DMS79 (cell line): ENCODE measurements around the gene SLC9A8.

Experiments used
- DNase-seq: peaks from one replicate; lab custom pipeline; 2025; lab: John Stamatoyannopoulos, UW

SLC9A8 gene

DNA sequence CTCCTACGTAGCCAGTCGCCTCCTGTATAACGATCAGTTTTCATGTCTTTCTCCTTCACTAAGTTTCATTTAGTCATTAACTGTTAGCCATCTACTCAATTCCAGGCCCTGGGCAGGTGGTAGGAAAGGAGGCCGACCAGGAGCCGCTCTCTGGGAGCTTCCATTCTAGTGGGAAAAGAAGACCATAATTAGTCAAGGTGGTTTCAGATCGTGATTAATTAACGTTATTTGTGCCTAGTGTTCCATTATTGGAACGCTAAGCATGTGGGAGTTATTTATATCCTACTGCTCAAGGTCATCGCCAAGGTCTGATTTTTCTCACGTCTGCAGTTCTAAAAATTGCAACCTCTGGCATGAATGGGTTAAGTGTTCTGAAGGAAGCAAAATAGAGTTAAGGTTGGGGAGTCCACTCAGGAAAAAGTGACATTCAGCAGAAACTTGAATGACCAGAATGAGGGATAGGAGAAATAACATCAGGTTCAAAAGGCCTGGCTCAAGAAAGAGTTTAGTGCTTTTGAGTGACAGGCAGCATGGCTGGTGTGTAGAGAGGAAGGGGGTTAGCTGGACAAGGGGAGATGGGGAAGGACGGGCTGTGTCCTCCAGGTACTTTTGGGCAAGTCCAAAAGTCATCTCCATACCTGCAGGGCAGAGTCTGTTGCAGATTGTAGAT, 812 bp downstream of the SLC9A8 start:
- no peak for DNase-seq

DNA sequence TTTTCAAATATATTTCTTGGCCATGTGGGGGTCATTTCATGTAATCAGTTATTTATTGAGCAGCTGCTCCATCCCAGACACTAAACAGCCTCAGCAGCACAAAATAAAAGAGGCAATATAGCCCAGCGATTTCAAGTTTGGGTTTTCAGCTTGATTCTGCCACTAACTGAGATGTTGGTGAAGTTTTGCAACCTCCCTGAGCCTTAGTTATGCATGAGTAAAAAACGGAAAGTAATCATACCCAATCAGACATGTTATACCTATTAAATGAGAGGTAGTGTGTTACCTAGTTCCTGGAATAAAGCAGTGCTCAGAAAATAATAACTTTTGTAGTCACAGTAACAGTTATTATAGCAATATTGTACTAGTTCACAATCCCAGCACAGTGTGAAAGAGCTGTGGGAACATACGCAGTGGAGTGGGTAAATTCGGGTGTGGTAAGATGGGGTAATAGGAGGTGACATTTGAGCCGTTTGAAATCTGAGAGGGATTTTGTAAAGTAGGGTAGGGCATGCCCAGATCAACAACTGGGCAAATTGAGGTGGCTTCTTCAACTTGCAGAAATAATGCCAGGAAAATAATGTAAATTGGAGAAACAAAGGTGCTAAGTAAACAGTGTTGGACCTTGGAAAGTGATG, 1.5 kb downstream of the SLC9A8 start:
- no peak for DNase-seq

DNA sequence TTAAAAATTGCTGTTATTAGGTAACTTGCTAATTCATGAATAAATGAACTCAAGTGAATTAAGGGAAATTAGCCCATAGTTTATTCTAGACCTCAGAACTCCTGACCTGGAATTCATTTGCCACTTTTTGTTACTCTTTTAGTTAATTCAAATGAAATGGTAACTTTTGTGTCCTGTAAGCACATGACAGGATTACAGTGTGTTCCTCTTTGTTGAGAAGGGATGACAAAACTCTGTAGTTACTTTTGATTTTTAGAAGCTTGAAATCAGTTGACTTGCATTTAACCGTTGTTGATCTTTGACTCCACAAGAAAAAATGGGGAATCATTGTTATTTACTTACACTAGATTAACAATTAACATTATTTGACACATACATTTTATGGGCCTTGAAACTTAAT, 6.2 kb downstream of the SLC9A8 start:
- DNase-seq, result no peak

DNA sequence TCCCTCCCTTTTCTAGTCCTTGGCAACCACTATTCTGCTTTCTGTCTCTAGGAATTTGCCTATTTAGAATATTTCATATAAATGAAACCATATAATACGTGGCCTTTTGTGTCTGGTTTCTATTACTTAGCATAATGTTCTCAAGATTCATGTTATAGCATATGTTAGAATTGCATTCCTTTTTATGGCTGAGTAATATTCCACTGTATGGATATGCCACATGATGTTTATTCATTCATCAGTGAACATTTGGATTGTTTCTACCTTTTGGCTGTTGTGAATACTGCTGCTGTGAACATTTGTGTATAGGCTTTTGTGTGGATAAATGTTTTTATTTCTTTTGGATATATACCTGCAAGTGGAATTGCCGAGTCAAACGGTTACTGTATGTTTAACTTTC, 7.1 kb downstream of the SLC9A8 start:
- DNase-seq, result no peak

DNA sequence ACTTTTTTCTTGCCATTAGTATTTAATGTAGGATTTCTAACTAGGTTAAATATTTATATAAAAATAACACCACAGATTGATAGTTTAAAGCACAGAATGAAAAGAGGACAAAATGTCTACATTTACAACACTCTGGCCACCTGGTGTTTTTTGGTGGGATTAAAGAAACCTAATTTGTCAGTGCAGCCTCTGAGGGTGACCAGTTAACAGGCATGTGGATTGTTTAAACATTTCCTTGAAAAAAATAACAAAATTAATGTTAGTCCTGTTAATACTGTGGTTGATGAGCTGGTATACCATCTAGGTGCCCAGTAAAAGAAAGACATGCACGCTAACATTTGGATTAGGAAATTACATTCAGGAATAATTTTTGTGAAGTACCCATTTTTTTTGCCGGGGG, 8.8 kb downstream of the SLC9A8 start:
- no peak for DNase-seq

DNA sequence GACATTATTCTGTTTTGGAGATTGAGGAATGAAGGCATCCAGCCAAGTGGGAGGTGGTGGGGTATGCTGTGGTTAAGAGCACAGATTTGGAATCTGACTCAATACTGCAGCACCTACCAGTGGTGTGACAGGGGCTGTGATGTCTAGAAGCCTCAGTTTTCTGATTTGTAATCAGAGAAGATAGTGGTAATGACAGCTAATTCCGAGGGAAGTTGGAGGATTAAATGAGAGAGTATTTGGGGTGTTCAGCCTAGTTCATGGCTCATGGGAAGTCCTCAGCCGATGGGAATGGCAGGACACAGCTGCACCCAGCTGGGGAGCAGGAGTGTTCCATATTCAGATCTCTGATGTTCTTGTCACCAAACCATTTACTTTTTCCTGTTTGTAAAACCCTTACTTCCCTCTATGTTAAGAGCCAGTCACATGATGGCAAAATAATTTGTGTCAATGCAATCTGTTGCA, 9.3 kb downstream of the SLC9A8 start:
- no peak for DNase-seq

DNA sequence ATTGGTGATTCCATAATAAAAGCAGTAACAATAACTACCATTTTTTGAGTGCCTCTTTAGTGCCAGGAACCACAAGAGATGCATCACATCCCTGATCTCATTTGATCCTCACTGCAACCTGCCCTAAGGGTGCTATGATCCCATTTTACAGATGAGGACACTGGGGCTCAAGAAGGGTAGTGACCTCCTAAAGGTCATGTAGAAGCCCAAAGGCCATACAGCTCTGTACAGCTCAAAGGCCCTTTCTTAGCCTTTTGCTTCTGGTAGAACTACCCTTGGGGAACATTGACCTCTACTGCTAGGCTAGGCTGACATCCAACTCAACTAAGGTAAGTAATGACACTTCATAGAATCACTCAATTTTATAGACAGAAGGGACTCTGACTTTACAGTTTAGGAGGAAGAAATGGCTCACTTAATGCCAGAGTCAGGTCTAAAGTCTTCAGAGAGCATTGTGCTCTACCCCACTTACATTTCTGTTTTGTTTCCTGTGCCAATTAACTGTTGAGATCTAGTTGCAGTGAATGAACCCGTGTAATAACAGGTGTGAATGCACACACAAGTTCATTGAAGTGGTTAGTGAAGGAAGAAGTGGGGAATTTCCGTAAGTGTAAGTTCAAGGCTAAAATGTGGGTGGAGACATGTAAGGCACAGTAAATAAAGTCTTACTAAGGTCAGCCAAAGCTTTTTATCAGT, 10.7 kb downstream of the SLC9A8 start:
- DNase-seq, result no peak

DNA sequence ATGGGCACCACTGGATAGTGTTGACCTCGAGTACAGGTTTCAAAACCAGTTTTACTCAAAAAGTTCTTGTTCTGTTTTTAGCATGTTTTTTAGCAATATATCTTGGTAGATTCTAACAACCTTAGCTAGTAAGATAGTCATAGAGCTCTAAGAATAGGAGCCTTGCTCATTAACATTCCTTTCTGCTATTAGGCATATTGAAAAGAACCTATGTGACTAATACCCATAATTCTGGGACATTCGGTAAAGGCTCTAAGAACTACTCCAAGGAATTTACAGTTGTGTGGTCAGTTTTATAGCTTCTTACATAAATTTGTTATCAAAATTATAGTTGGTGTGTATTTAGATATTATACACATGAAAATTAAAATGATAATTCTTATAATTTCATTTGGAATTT, 11.6 kb downstream of the SLC9A8 start:
- no peak for DNase-seq

DNA sequence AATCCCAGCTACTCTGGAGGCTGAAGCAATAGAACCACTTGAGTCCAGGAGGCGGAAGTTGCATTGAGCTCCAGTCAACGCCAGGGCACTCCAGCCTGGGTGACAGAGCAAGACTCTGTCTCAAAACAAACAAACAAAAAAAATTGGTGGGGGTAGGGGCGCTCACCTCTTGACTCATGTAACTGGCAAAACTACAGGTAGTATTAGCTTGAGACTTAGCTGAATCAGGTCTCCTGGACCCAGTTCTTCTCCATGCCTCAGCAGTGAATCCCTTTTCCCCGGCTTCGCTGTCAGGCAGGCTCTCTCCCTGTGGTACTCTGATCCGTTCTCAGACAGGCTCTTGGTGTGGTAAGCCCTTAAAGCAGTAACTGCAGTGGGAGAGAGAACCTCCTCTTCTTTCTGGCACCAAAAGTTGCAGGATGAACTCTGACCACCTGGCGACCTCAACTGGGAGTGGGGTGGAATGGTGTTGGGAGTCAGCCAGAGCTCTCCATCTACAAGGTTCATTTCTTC, 12.9 kb downstream of the SLC9A8 start:
- peak; percentile 43 for DNase-seq

DNA sequence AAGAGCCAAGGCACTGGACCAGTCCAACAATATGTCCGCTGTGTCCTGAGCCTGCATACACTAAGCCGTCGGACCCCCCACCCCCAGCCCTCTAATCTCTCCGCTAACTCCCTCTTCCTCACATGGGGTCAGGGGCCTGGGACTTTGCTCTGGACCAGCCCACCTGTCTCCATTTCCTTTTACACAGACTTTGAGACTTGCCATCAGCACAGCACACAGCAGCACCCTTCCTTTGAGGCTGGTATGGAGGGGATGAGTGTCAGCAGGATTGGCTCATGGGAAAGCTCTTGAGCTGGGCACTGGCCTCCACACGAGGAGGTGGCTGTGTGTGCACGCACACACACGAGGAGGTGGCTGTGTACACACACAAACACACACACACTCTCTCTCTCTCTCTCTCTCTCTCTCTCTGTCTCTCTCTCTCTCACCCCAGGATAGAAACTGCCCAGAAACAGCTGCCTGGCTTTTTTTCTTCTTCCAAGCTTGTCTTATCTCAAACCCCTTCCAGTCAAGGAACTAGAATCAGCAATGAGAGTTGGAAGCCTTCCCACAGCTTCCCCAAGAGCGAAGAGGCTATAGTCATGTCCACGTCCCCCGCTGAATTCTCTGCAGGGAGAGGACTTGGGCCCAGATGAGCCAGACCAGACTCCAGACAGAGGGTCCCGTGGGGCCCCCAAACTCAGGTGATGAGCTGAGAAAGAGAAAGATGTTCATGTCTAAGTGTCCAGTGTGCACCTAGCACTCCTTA, 18.6 kb downstream of the SLC9A8 start:
- no peak for DNase-seq

DNA sequence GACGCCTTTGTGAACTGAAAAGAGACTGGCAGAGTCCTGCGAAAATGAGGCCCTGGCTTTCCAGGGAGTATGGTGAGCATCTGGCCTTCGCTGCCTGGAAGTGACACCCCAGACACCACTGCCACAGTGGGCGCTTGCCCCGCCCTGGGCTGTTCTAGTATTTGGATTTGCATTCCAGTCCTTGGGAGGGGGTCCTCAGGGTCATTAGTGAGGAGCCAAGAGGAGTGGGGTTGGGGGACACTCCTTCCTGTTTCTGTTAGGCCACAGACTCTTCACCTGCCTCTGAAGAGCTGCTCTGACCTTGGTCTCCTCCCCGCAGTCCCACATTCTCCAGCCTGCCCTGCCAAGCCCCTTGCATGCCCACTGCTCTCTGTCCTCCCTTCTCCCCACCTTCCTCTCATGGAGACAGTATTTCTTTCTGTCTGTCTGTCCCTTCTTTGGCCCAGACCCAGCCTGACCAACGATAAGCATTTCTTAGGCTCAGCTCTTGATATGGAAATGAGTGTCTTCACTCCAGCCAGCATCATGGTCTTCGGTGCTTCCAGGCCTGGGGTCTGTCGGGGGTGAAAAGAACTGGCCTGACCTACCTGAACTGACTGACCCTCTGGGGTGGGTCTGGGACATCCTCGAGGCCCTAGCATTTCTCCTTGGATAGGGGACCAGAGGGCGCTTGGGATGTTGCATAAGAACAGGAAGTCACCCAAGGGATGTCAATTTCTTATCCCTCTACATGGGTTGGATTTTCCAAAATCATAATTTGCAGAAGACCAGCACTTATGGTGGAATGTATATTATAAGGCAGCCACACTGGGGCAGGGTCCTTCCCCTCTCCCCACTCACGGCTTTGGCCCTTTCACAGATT, 19.4 kb downstream of the SLC9A8 start:
- DNase-seq, result no peak

DNA sequence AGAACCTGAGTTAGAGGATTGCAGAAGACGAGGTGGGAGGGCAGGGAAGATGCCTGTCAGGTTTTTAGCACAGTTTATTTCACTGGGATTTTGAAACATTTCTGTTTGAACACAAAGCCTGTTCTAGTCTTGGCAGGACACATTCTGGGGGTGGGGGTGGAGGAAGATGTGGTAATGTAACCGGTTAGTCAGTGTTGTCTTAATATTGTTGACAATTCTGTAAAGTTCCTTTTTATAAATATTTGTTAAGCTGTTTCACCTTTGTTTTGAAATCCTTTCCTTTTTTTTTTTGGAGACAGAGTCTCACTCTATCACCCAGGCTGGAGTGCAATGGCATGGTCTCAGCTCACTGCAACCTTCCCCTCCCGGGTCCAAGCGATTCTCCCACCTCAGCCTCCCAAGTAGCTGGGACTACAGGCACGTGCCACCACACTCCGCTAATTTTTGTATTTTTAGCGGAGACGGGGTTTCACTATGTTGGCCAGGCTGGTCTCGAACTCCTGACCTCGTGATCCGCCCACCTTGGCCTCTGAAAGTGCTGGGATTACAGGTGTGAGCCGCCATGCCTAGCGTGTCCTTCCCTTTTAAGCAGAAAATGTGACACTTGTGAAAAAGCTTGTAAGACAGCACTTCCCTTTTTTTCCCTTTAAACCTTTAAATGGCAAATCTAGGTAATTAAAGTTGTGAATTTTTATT, 20.2 kb downstream of the SLC9A8 start:
- DNase-seq, result no peak

DNA sequence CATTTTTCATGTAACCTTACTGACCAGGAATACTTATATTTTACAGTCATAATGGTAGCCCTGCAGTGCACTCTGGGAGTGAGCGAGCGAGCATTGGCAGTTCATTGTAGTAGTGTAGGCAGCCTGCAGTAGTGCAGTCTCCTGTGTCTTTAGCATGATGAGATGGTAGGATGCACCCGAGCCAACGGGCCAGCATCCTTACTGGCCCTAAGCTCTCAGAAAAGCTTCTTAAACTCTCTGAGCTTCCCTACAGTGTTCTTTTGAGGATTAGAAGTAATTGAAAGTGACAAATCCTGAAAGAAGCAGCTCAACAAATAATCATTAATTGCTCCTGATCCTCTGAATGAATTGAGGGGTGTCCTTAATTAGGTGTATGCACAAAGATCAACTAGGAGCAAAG, 20.9 kb downstream of the SLC9A8 start:
- no peak for DNase-seq

DNA sequence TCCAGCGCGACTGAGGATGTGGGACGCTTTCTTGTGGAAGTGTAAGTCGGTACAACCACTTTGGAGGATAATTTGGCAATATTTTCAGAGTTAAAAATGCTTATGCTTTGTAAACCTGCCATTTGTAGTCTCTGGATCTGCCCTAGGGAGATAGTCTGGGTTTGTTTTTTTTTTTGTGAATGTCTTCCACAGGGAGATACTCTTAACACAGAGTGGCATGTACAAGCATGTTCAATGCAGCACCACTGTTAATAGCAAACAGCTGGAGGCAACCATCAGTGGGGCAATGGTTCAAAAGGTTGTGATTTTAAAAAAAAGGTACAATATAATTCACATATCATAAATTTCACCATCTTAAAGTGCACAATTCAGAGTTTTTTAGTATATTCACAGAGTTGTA, 22.4 kb downstream of the SLC9A8 start:
- DNase-seq, result no peak

DNA sequence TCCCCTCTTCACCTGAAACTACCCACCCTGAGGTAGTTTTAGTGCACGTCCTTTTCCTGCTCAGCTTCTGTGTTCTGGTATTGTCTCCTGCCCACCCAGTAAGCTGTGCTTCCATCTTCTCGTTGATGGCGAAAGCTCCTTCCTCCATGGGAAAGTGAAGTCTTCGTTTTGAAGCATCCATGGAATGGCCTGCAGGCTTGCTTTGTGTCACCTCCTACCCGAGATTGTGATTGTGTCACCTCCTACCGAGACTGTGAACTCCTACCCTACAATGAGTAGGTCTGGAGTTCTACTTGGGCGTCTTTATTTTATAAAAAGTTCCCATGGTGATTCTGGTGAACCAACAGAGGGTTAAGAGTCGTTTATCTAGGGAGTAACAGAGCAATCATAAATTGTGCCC, 25.9 kb downstream of the SLC9A8 start:
- no peak for DNase-seq

DNA sequence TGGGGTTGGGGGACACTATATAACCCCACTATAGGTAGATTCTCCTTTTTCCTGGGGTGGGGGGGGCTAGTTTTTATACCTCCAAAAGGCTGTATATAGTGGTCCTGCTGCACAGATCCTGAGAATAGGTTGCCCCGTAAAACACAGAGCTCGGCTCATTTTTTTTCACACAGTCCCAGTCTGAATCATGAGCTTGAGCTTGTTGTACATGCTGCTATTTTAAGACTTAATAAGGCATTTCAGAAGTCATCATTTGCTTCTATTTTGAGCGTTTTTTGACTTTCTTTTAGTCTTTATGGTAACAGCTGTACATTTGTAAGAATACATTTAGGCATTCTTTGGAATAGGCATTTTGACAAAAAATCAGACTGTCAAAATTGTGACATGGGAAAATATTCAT, 30.5 kb downstream of the SLC9A8 start:
- no peak for DNase-seq

DNA sequence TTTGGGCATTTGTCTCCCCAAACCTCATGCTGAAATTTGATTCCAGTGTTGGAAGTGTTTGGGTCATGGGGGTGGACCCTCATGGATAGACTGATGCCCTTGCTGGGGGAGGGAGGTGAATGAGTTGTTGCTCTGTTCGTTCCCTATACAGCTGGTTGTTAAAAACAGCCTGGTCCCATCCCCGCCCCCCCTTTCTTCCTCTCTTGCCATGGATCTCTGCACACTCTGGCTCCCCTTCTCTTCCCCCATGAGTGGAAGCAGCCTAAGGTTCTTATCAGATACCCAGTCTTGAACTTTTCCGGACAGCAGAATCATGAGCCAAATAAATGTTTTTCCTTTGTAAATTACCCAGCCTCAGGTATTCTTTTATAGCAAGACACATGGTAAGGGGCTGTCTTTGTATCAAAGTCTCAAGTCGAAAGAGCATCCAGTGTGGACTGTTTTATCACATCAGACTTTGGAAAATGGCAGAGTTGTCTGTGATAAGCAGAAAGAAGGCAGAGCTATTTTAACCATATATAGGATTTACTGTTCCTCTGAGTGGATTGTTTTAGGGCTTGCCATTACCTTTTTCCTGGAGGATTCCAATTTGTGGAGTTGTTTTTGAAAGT, 31.2 kb downstream of the SLC9A8 start:
- DNase-seq, result no peak

DNA sequence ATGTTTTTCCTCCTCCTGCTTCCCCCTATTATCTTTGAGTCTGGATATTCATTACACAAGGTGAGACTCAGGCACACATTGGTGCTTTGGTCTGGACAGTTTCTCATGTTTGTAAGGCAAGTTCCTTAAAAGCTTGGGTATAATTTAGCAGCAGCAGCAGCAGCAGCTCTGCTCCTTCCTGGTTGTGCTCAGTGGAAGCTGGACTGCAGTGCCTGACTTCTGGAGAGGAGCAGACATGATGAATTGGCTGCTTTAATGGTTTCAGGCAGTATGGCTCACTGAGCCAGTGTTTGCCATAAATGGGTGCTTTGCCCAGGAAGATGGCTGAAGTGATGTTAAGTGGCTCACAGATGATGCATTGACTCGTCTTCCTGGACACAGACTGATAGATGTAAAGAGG, 32.4 kb downstream of the SLC9A8 start:
- DNase-seq, result no peak

DNA sequence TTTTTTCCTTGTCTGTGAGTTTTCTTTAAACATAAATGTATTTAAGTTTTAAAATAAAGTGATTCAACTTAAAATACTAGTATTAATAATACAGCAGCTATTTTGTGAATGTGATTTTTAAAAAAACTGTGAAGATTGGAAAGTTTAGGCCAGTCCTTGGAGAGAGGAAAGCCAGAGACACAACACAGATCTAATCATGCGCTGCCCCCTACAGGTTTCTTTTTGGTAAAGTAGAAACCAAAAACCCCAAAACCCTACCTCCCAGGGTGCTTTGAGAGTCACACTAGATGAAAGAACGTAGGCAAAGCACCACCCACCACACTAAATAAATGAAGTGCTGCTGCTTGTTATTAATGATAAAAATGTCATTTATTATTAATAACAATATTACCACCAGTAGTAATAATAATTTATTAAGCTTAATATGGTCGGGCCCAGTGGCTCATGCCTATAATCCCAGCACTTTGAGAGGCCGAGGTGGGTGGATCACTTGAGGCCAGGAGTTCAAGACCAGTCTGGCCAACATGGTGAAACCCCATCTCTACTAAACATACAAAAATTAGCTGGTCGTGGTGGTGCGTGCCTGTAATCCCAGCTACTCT, 33.7 kb downstream of the SLC9A8 start:
- DNase-seq, result no peak
